GM19023 (cell line): ENCODE measurements around the gene RERE.
A peak's percentile ranks its signal among the peaks of the same experiment; 100 is the strongest.

Experiments
- ATAC-seq: cut with Tn5 transposase; IDR thresholded peaks from one replicate; pipeline ENCODE4 v1.9.1; 2021; ENCODE audit warnings: mild to moderate bottlenecking, moderate library complexity; ENCODE audit not compliant: unreplicated experiment

Gene RERE

DNA sequence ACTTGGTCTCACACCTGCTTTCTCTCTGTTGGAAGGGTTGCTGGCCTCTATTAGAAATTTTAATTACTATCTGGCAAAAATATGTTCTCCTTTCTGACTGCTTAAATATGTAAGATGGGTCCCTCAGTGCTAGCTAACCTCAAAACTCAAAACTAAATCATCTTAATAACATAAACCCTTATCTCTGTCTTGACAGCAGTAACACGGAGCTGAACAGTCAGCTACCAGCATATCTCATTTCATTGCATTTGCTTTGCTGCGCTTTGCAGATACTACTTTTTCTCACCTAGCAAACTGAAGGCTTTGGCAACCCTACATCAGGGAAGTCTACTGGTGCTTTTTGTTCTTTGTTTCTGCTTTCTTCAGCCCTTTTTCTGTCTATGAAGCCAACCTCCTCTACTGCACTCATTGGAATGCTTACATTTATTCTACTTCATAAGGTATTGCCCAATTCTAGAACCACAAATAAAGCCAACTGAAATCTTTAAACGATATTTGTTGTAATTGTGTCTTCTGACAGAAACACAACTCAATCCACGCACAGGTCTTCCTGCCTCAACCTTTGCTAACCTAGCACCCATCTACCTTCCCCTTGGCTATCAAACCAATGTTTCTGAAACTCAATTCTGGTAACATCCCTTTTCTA is 95.6 kb downstream of the RERE start:
- no peak for ATAC-seq

DNA sequence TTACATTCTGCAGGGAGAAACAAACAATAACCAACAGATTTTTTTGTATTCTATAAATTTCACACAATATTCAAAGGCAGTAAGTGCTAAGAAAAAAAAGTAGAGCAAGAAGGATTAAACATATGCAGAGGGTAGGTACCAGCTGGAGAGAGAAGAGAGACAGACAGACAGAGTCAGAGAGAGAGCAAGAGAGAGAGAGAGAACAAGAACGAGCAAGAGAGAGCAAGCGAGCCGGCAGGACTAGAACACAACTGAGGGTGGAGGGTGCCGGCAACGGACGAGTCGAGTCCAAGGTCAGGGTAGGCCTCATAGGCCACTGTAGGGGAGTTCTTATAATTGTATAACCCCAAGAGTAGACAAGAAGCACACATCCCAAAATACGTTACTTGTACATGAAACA is 97.1 kb downstream of the RERE start:
- no peak for ATAC-seq

DNA sequence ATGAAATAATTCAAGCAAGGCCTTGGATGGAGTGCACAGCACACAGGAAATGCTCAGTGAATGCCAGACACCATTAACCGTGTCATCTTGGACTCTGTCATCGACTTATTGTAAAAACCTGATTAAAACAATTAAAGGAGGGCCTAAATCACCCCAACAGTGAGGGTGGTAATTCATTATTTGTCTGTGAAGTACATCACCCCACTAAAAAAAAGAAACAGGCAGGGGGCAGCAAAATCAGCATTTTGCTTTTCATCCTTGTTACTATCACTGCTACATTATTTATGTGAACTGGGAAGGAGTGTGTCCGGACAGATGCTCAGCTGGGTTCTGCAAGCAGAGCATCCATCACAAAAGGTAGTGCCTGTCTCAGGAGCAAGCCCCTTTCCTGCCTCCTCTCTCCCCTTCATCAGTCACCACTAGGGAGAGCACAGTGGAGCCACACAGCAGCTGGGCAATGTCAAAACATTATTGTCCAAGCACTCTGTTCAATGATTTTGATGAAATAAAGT is 98.5 kb downstream of the RERE start:
- no peak for ATAC-seq

DNA sequence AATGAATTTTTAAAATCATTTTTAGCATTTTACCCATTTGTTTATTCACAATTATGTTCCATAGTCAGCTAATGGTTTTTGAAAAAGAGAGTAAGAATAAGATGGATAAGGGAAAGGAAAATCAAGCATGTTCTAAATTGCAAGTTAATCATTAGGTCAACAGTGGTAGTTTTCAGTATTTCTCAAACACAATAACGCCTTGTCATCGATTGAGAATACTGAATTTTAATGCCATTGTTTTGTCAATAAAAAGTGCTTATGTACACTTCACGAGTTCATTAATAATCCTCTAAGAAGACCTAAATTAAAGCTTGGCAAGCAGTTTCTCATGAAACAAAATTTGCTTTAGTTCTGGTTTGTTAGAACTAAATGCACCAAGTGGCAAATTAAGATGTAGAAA is 100.3 kb downstream of the RERE start:
- no peak for ATAC-seq

DNA sequence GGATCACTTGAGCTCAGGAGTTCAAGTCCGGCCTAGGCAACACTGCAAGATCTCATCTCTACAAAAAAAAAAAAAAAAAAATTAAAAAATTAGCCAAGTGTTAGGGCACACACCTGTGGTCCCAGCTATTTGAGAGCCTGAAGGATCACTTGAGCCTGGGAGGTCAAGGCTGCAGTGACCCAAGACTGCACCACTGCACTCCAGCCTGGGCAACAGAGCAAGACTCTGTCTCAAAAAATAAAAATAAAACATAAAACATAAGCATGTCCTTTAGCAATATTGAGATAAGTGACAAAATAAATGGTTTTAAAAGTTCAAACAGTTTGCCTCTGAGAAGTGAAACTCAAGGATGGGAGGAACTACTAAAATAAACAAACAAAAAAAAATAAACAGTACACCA is 101.2 kb downstream of the RERE start:
- no peak for ATAC-seq

DNA sequence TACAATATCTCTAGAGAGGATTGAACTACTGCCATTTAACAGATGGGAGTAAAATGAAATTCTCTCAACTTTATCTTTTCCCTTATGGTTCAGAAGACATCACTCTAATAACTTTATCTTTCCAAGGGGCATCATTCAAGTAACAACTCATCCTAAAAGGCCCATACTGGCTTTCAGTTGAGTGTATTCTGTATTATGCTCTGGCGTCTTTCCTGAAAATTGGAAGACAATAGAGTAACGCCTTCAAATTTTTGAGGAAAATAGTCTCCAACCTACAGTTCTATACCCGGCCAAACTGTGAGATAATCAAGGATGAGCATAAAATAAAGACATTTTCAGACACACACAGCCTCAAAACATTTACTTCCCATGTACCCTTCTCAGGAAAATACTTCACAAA is 103.3 kb downstream of the RERE start:
- no peak for ATAC-seq

DNA sequence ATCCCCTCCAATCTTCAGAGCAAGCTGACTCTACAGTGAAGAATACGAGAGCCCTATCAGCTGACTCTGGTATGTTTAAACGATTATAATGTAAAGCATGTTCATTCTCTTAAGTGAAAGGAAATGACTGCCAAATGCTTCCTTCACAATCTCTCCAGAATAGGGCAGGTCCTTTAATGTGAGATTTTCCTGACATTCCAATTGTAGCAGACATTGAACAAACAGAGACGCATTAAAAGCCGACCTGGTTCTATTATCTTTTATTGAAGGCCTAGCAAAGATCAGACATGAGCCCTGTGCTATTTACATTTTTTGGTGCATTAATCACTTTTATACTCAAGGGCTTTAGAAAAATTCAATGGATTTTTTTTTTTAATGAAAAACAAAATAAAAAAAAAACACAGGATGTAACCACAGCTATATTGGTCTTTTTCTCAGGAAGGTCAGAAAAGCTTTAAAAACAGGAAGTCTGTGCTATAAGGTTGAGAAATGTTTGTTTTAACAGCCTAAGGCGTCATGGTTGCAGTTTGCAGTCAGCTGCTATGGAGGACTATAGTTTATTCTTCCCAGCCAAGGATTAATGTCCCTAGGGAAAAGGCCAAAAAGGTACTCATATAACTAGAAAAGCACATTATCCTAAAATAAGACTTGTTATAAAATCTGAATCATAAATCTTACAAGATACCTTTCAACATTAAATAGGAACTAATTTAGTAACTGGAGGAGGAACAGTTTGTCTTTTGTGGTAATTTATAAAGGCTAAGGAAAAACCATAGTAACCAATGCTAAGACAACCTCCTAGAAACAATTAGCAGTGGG is 104.8 kb downstream of the RERE start:
- no peak for ATAC-seq

DNA sequence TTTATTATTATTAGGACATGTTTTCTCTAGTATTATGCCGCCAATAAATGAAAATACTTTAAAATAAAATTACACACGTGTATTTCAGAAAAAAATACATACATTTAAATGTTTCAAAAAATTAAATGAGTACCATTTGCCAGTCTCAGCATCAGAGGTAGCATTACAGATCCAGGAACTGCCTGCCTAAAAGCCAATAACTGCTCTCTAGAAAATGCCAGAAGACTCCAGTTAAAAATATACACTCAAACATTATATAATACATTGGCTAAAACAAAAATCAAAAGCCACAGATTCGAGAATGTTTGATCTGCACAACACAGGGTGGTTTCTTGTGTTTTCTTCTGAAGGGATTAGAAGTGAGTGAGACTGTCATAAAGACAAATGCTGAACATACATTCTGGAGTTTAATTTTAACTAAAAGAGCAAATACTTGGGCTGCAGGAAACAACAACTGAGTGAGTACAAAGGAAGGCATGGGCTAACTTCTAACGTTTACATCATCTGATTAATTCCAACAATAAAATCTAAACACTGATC is 105.5 kb downstream of the RERE start:
- ATAC-seq, result no peak

DNA sequence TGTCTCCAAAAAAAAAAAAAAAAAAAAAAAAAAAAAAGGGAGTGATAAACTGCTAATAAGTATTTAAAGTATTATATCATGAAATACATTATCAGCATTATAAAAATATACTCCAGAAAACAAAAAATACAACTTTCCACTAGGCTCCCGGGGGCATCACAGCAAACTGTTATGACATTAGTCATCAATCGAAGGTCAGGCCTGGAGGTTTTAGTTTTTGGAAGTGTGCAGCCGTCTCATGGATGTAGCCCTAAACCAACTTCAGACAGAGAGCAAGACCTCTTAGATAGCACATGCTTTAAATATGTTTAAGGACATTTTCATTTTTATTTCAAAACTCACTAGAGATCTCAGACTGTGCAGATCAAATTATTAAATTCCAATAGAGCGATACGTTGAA is 106.3 kb downstream of the RERE start:
- ATAC-seq, result no peak

DNA sequence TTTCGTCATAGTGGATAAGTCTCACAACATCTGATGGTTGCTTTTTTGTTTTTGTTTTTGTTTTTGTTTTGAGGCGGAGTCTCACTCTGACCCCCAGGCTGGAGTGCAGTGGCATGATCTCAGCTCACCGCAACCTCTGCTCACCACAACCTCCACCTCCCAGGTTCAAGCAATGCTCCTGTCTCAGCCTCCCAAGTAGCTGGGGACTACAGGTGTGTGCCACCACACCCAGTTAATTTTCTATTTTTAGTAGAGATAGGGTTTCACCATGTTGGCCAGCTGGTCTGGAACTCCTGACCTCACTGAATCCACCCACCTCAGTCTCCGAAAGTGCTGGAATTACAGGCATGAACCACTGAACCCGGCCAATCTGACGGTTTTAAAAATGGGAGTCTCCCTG is 109.2 kb downstream of the RERE start:
- no peak for ATAC-seq

DNA sequence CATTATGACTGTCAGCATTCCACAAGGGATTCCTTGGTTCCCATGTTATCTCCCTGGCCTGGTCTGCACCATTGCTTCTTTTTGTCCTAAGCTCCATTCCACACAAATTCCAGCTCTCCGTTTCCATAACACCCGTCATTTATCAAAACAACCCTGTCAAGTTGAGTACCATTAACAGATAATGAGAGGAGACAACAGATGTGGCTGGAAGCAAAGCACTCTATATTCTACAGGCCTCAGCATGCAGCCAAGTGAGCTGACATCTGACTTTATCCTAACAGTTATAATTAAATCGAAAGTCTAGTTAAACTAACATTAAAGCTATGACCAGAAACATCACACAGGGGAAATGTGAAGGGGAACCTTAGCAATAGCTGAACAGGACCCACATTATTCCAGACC is 110.4 kb downstream of the RERE start:
- no peak for ATAC-seq

DNA sequence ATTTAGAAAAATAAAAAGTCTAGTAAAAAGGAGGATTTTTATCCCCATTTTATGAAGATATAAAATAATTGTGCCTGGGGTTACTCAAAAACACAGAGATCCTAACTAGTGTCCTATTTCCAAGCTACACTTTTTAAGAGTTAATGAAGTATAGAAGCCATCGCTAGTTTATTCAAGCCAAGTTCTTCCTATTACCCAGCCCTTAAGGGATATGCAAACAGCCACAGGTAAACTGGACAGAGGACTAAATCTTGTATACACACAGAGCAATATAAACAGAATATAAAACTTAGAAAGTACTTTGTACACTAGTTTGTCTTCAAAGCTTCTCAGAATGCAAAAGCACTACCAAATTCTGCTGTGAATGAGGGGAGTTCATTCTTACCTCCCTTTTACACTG is 111.1 kb downstream of the RERE start:
- no peak for ATAC-seq

DNA sequence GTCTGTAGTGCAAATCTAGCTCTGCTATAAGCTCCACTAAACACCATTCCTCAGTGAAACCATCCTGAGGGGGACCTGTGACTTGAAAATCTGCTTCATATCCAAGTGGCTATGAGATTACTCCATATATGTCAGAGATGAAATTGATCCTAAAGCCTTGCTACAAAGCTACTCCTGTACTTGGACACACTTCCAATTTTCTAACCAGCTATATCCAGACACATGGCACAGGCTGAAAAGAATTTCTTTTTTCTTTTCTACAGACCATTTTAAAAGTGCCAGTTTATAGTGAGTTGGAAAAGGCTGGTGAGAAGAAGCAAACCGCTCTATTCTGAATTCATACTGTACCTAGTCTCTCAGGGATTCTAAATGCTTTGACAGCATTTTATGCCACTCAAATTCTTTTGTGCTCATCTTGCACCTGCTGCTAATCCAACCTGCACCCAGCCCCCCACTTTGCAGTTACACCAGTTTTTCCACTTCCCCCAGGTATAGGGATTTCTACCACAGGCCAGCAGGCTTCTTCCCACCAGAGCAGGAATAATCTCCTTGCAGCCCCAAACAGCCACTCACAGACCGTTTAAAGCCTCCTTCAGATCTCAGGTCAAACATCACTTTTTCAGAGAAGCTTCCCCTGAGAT is 112.5 kb downstream of the RERE start:
- no peak for ATAC-seq

DNA sequence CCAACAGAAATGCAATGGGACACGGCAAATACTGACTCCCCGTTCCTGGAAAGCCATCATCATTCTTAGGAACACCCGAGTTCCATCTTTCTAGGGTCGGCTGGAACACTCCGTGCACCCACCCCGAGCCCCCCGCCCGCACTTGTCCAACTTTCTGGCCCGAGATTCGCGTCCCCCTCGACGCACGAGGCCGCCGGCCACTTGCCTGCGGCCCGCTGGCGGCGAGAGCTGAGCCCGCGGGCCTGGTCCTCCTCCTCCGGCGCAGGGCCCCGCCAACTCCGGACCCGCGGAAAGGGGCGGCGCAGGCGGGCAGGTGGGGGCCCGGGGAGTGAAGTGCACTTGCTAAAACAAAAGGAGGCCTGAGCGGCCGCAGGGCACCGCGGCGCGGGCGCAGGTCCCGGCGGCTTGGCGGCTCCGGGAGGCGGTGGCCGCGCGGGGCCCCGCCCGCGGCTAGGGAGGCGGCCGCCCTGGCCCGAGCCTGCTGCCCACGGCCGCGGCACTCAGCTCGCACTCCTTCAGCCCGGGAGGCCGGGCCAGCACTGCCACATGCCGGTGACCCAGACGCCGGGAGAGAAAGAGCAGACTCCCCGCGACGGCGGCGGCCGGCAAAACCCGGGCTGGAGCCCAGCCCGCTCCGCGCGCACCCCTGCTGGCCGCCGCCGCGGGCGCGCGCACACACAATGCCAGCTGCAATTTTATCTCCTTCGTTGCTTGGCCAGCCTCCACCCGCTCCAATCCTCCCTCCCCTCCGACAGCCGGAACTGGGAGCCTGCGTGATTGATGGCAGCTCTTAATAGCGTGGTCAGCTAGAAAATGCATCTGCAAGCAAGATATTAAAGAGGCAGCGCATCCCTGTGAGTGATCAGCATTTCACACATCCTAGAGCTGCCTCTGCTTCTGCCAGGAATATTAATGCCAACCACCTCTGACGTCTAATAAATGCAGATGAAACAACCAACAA is 114.3 kb downstream of the RERE start:
- ATAC-seq, result peak; percentile 70

DNA sequence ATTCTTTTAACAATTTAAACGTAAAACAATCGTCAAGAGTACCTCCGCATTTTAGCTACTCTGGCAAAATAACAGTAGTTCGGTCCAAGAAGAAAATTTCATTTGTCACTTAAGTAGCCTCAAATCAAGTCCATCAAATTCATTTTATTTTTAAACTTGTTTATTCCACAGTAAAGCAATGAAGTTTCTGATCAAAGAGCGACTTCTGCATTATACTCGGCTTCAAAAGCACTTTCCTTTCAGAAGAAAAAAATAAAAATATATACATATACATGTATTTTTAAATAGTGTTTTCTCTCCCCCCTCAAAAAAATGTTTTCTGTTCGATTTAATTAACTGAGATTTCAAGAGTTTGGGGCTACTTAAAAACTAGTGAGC is 115.0 kb downstream of the RERE start:
- no peak for ATAC-seq

DNA sequence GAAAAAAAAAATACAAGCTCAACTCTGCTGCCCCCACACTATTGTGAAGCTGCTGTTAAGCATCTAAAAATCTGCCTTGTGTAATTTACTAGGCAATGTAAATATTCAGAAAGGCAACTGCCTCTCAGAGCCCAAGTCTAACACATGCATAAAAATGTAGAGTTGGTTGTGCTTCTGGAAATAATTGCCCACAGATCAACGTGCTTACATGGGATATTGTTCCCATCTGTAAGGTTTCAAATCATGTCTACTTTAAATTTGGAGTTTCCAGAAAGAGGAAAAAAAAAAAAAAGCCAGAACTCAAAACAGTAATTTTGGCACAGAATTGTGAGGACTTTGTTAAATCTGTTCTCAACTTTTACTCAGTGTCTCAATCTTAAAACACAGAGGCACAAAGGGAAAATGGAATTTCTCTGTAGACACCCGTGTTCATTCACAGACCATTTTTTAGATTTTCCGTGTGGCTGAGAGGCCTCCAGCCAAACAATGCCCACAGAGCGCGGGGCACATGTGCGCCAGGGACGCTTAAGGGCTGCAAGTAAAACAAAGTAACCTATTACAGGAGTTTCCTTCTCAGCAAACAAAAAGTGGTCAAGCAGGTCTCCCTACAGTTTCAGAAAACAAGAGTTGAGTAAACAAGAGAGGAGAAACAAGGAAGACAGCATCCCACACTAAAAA is 115.5 kb downstream of the RERE start:
- no peak for ATAC-seq

DNA sequence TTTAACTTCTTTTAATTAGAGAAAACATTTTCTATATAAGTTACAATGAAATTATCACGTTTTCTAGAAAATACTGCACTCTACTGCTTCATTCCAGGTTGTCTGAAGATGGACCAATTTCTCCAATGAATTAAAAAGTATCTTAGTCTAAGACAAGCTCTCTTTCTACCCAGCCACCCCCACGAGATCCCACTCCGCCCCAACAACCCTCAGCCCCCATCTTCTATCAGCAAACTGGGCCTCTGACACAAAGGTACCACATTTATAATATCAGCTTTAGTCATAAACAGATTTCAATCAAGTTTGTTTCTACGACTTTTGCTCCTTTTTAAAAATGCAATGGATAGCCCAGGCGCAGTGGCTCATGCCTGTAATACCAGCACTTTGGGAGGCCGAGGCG is 117.8 kb downstream of the RERE start:
- no peak for ATAC-seq

DNA sequence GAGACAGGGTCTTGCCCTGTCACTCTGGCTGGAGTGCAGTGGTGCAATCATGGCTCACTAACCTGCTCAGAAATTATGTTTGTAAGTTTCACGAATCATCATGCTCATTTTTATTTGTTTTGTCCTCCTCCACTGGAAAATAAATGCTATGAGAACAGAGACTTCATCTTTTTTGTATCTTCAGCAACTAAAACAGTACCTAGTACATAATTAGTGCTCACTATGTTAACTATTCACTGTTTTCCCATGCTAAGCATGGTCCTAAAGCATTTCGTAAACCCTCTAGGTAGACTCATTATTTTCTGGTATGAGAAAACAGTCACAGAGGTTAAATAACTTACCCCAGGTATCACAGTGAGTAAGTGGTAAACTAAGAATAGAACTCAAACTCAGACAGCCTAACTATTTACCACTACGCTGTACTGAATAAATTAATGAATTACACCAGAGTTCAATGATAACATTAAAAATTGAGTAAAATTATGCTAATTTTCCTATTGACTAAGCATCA is 118.4 kb downstream of the RERE start:
- no peak for ATAC-seq

DNA sequence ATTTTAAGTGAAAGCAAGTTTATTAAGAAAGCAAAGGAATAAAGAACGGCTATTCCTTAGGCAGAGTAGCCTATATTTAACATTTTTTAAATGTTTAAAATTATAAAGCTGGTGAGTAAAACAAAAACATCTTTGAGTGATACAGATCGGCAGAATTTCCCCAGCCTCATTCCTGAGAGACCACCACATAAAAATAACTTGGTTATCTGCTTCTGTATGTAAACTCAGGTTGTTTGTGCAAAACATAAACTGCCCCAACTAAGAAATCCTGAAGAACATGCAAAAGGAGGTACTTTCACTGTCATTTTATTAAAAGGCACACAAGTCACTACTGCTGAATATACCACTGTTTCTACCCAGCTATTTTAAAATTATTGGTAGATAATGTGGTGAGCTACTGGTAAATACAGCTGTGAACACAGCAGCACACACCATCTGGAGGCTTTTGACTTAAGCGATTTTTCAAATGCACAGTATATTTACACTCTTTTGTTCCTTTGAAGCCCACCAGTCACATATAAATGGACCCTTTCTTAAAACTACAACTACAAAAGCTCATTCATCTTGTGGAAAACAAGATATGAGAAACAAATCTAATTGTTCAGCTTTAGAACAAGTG is 119.3 kb downstream of the RERE start:
- ATAC-seq, result no peak
